Endothelial cell of umbilical vein (primary cell): ENCODE measurements around the gene FST. TPM values are rescaled to one million over a fixed set of nuclear protein-coding genes. Genes with fewer than 3 reads are reported as not detected.

ENCODE experiments used
- BruUV-seq: library from RNA; stranded (reverse); fragments of 400-500 nt; replicated peaks from 2 replicates; lab custom pipeline; 2021; lab: Mats Ljungman, UMichigan
- CTCF ChIA-PET: fragments of 300-600, 350-600 bp; sonication (Branson Sonifier 250); formaldehyde crosslinking; loops from one replicate; lab custom pipeline; 2021; ENCODE audit warnings: antibody characterized with exemption, inconsistent platforms; lab: Charles Lee
- POLR2A ChIA-PET: fragments of 300-600, 350-600 bp; sonication (Branson Sonifier 250); formaldehyde crosslinking; loops from one replicate; lab custom pipeline; 2021; ENCODE audit warnings: antibody characterized with exemption, inconsistent platforms; lab: Charles Lee
- DNase-seq: peaks from one replicate; pipeline ENCODE4 v3.0.0-alpha.2; 2011; ENCODE audit warnings: low read depth, low spot score
- FAIRE-seq: peaks from 2 replicates; lab custom pipeline; 2011; peaks lifted over from hg19 to GRCh38; lab: Jason Lieb, UNC
- H2AFZ ChIP-seq: 2 replicates; pipeline ENCODE4 v1.6.0; 2012; ENCODE audit warnings: low read depth, low read length, control low read depth, inconsistent platforms
- H3K27ac ChIP-seq: 2 replicates; pipeline ENCODE4 v1.5.1; 2011; ENCODE audit warnings: low read depth, mild to moderate bottlenecking, control low read depth, low read length, moderate library complexity; ENCODE audit not compliant: insufficient read depth
- H3K27me3 ChIP-seq, 2 experiments: 2 replicates each; pipeline versions ENCODE4 v1.6.0 to v1.6.1; 2011; ENCODE audit warnings: low read length in 2 of 2, mixed read lengths in 1 of 2; ENCODE audit not compliant: control insufficient read depth in 2 of 2, insufficient read depth in 2 of 2
- H3K36me3 ChIP-seq, 2 experiments: 2 replicates in 1 of 2; 3 replicates in 1 of 2; pipeline ENCODE4 v1.5.1; 2011; ENCODE audit warnings: low read length in 2 of 2, mild to moderate bottlenecking in 1 of 2, moderate library complexity in 1 of 2; ENCODE audit not compliant: control insufficient read depth in 2 of 2, insufficient read depth in 2 of 2; ENCODE audit errors: extremely low read depth in 1 of 2
- H3K4me1 ChIP-seq: 3 replicates; pipeline ENCODE4 v1.5.1; 2011; ENCODE audit warnings: mild to moderate bottlenecking, low read length; ENCODE audit not compliant: control insufficient read depth, insufficient read depth; ENCODE audit errors: extremely low read depth
- H3K4me2 ChIP-seq: 2 replicates; pipeline ENCODE4 v1.6.1; 2011; ENCODE audit warnings: low read length, control low read depth, mixed read lengths; ENCODE audit not compliant: insufficient read depth
- H3K4me3 ChIP-seq, 3 experiments: fragments of 200-600 bp in 1 of 3; sonication (generic), shearing (Covaris generic) in 1 of 3; replicated peaks in 1 of 3; 2 replicates each; pipeline ENCODE4 v1.5.1; 2011 to 2016; ENCODE audit warnings: control low read depth in 3 of 3, low read length in 3 of 3, mild to moderate bottlenecking in 2 of 3, inconsistent platforms in 1 of 3, low read depth in 1 of 3, moderate library complexity in 1 of 3; ENCODE audit not compliant: insufficient read depth in 1 of 3
- H3K79me2 ChIP-seq: 2 replicates; pipeline ENCODE4 v1.6.0; 2012; ENCODE audit warnings: low read length, inconsistent platforms; ENCODE audit not compliant: control insufficient read depth, insufficient read depth
- H3K9ac ChIP-seq: replicated peaks from 2 replicates; pipeline ENCODE3; 2011; ENCODE audit warnings: low read length, control low read depth; ENCODE audit not compliant: insufficient read depth; ENCODE audit errors: extremely low read depth
- H3K9me1 ChIP-seq: replicated peaks from 3 replicates; pipeline ENCODE4 v1.6.0; 2011; ENCODE audit warnings: mild to moderate bottlenecking, low read length; ENCODE audit not compliant: control insufficient read depth, insufficient read depth; ENCODE audit errors: extremely low read depth
- H3K9me3 ChIP-seq: replicated peaks from 2 replicates; pipeline ENCODE4 v1.5.1; 2012; ENCODE audit warnings: low read length, inconsistent platforms; ENCODE audit not compliant: control insufficient read depth, insufficient read depth
- H4K20me1 ChIP-seq: replicated peaks from 2 replicates; pipeline ENCODE3; 2011; ENCODE audit warnings: mild to moderate bottlenecking, low read length; ENCODE audit not compliant: control insufficient read depth, insufficient read depth; ENCODE audit errors: extremely low read depth
- EZH2 ChIP-seq: IDR thresholded peaks from 2 replicates; pipeline ENCODE4 v1.6.1; 2012; ENCODE audit warnings: borderline replicate concordance, low read depth, mild to moderate bottlenecking, moderate library complexity, low read length, inconsistent platforms; ENCODE audit not compliant: severe bottlenecking
- FOS ChIP-seq: IDR thresholded peaks from 2 replicates; pipeline ENCODE4 v1.6.1; 2011; ENCODE audit warnings: mild to moderate bottlenecking, low read length, moderate library complexity, borderline replicate concordance; ENCODE audit not compliant: insufficient read depth
- GATA2 ChIP-seq: IDR thresholded peaks from 2 replicates; pipeline ENCODE4 v1.7.0; 2011; ENCODE audit warnings: low read depth, mild to moderate bottlenecking, moderate library complexity, mixed read lengths, low read length; ENCODE audit not compliant: insufficient read length, insufficient read depth
- JUN ChIP-seq: IDR thresholded peaks from 2 replicates; pipeline ENCODE4 v1.6.1; 2011; ENCODE audit warnings: borderline replicate concordance, low read depth; ENCODE audit not compliant: insufficient read length, insufficient read depth
- MAX ChIP-seq: IDR thresholded peaks from 2 replicates; pipeline ENCODE4 v1.6.1; 2011; ENCODE audit not compliant: insufficient read depth, insufficient read length
- MYC ChIP-seq: IDR thresholded peaks from one replicate; pipeline ENCODE4 v1.6.1; 2011; ENCODE audit warnings: mild to moderate bottlenecking, low read depth, low read length
- POLR2A ChIP-seq: IDR thresholded peaks from 2 replicates; pipeline ENCODE4 v1.6.1; 2012; ENCODE audit warnings: low read depth, mild to moderate bottlenecking, control low read depth, low read length
- POLR2AphosphoS5 ChIP-seq: IDR thresholded peaks from 2 replicates; pipeline ENCODE4 v1.6.1; 2012; ENCODE audit warnings: low read depth, mild to moderate bottlenecking, control low read depth, low read length, moderate library complexity; ENCODE audit not compliant: insufficient read depth
- dilution Hi-C: fragments of 300-500 bp; cut with MboI; formaldehyde crosslinking; loops from one replicate; pipeline ENCODE4 v1.15.0; 2019; ENCODE audit warnings: low sequenced_read_pairs; ENCODE audit not compliant: extremely low pct_ligation_motif_present
- intact Hi-C: fragments of 100-400 bp; cut with micrococcal nuclease; formaldehyde crosslinking; loops from one replicate; pipeline ENCODE4 v1.10.0; 2022
- polyA plus RNA-seq, 4 experiments: library from polyadenylated mRNA; depleted of rRNA in 3 of 4; stranded (reverse) in 3 of 4; unstranded in 1 of 4; fragments of >200 nt; gene quantifications; 2 replicates each; pipeline versions ENCODE4 v1.2.1 to v1.2.3, GENCODE V29; 2011 to 2012; ENCODE audit warnings: missing spikeins in 1 of 4
- total RNA-seq: library from RNA; stranded (reverse); gene quantifications from 2 replicates; pipeline ENCODE4 v1.2.3, GENCODE V29; 2021
- TF ChIP-seq, protein P1 (sequence below), 2 donors: IDR thresholded peaks; 1 replicate in 1 of 2; 2 replicates in 1 of 2; pipeline ENCODE4 v1.5.1; 2011; ENCODE audit warnings: low read length in 2 of 2, mild to moderate bottlenecking in 2 of 2, moderate library complexity in 2 of 2, control low read depth in 1 of 2, inconsistent platforms in 1 of 2, low read depth in 1 of 2; ENCODE audit not compliant: insufficient read depth in 1 of 2; ENCODE audit errors: extremely low read depth in 1 of 2

The FST gene
- total and polyA plus RNA-seq, 2 donors (not counting 3 experiments of a cell fraction or from before 2014, with no cell fraction given): 20.8 to 46.0 TPM

GRCh38 chr5:53501054-53501453 lies 20.6 kb downstream of the FST start:
- intact Hi-C loops: no loop called here
- H3K79me2 ChIP-seq: no peaks in the 10 kb centered on the region
- H4K20me1 ChIP-seq: no peaks in the 10 kb centered on the region
- no peaks in the 10 kb centered on the region for H3K9me3 ChIP-seq
- H3K4me3 ChIP-seq: no peak overlapping the region
- no peak for DNase-seq
- FAIRE-seq: no peak
- no peaks in the 10 kb centered on the region for H3K4me1 ChIP-seq
- no peaks in the 10 kb centered on the region for H3K9me1 ChIP-seq
- H3K36me3 ChIP-seq: no peaks in the 10 kb centered on the region
- no peak overlapping the region for H2AFZ ChIP-seq
- ChIA-PET POLR2A (no interaction called here), CTCF (no interaction called here)
- no peak for TF ChIP-seq POLR2AphosphoS5
- TF ChIP-seq FOS: no peak
- TF ChIP-seq, protein P1, sequence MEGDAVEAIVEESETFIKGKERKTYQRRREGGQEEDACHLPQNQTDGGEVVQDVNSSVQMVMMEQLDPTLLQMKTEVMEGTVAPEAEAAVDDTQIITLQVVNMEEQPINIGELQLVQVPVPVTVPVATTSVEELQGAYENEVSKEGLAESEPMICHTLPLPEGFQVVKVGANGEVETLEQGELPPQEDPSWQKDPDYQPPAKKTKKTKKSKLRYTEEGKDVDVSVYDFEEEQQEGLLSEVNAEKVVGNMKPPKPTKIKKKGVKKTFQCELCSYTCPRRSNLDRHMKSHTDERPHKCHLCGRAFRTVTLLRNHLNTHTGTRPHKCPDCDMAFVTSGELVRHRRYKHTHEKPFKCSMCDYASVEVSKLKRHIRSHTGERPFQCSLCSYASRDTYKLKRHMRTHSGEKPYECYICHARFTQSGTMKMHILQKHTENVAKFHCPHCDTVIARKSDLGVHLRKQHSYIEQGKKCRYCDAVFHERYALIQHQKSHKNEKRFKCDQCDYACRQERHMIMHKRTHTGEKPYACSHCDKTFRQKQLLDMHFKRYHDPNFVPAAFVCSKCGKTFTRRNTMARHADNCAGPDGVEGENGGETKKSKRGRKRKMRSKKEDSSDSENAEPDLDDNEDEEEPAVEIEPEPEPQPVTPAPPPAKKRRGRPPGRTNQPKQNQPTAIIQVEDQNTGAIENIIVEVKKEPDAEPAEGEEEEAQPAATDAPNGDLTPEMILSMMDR (IDR thresholded peaks at IDR 0.05; ENCODE audit: extremely low read depth in 1 of 2, insufficient read depth in 1 of 2, low read depth in 1 of 2, low read length in 2 of 2): no peak
- no peak for TF ChIP-seq EZH2
- no peak for TF ChIP-seq MAX
- no peak for TF ChIP-seq POLR2A
- TF ChIP-seq MYC: no peak
- TF ChIP-seq JUN: no peak
- no peak for TF ChIP-seq GATA2
- H3K9ac ChIP-seq: no peak overlapping the region
- dilution Hi-C loops: no loop called here
- BruUV-seq: no TSS peak
- H3K27me3 ChIP-seq: peaks cover 4 to 9% of the 10 kb centered on the region in 2 experiments
- no peak overlapping the region for H3K4me2 ChIP-seq
- no peak overlapping the region for H3K27ac ChIP-seq
